H4 (cell line): ENCODE data around the gene STMP1. TPM values are rescaled to one million over a fixed set of nuclear protein-coding genes. Genes with fewer than 3 reads are reported as not detected.
A peak's percentile ranks its signal among the peaks of the same experiment; 100 is the strongest.
"Not testable (repeated sequence)": the region's sequence is repeated elsewhere in the genome, so short reads cannot be mapped to it uniquely, and the experiment has no call there.

Experiments used
- DNase-seq: peaks from one replicate; pipeline ENCODE4 v3.0.0-alpha.2; 2015; ENCODE audit warnings: low spot score
- total RNA-seq: library from RNA; depleted of rRNA; stranded (reverse); fragments of >200 nt; shearing (Covaris generic); gene quantifications from 2 replicates; pipeline ENCODE4 v1.2.3, GENCODE V29; 2014; rRNA removed

Gene STMP1
- total RNA-seq: 20.9 and 22.7 TPM in 2 replicates

DNA sequence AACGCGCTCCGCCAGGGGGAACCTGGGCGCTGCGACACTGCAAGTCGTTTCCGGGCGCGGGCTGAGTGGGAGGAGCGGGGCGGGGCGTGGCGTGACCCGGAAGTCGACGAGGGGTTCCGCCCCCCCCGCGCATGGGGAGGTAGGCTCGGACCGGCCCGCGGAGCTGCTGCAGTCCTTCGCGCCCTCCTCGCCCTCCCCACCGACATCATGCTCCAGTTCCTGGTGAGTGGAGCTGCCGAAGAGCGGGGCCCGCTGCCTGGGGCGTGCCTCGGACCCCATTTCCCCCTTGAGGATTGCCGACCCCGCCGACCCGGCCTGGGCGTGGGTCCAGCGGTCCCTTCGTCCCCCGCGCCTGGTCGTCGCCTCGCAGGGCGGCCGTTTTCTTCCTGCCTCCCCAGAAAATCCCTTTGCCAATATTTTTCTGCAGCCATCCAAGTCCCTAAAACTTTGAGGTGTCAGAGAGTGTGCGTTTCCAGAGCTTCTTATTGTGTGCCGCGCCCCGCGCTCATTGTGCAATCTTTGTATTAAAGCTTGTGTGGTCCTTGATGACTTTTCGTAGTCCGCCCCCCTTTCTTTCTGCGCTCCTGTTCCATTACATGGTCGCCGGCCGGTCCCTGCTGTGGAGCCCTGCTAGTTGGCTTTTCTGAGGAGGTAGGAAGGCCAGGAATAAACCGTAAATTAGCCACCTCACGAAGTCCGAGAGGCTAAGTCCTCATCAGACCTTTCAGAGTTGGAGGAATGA lies at the start of gene STMP1:
STMP1 (plus strand) TSS at position 142 of the 742 bp plus-strand sequence.
- peak; percentile 92 for DNase-seq

- no peak for DNase-seq
Measured at GRCh38 chr7:135616136-135616535, 46.2 kb upstream of the STMP1 start.

DNA sequence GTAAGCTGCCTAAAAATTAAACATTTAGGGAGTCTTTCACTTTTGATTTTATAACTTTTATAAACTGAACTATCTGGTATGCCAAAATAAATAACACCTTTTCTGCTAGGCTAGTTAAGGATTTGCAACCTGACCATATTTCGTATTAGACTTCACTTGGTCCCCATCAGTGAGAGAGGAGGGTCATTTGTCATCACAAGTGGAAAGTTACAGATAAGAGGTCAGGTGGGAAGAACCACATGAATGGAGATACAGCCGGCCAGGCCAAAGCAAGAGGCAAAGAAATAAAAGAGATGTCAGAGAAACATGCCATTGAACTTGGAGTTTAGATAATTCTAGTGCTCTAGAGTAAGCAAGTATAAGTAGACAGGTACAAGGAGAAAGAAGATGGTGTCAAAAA lies 44.5 kb upstream of the STMP1 start:
- DNase-seq: no peak

- DNase-seq: no peak
Measured at GRCh38 chr7:135618510-135618909, 43.8 kb upstream of the STMP1 start.

GRCh38 chr7:135620447-135620846 lies 41.9 kb upstream of the STMP1 start:
- DNase-seq: no peak

GRCh38 chr7:135620980-135621850 lies 41.1 kb upstream of the STMP1 start:
- peak; percentile 77 for DNase-seq

DNA sequence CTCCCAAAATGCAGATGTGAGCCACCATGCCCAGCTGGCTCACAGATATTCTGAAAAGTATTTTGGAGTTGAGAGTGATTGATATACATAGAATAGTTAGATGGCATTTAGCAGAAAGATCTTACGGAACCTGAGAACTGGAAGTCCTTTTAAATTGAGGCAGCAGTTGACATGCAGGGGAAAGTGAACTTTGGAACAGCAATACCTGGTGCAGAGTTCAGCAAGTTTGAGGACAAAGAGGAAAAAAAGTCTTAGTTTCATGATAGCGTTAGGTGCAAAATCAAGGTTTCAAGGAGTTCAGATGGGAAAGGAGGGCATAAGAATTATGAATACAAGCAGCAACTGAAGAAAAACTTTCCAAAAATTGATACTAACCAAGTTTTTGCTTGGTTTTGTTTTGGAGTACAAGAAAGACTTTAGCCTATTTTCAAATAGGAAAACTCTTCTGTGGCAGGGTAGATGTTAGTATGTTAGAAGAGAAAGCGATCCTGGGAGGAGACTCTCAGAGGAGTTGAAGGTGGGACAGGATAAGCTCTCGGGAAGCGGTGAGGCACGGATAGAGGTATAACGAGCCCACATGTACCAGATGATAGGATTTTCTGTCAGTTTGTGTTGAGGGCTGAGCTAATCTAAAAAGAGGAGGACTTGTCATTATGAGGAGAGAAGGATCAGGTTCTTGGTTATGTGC lies 28.0 kb upstream of the STMP1 start:
- no peak for DNase-seq

- not testable (repeated sequence) for DNase-seq
Measured at GRCh38 chr7:135639690-135640089, 22.6 kb upstream of the STMP1 start.

DNA sequence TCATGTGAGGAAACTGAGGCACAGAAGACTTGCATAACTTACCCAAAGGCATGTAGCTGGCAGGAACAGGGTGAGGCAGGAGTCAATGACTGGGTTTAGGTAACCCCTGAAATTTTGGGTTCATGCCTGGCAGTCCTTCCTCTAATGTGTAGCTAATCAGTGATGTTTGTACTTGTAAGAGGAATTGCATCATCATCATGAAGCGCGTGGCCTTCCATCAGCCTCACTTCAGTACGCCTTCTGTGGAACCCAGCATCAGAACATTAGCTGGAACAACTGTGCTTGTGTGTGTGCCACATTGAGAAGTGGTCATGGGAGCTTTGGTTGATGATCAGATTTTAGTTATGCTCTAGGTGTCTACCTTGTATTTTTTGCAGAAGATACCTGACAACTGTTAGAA lies 18.2 kb upstream of the STMP1 start:
- DNase-seq: no peak

GRCh38 chr7:135644729-135645128 lies 17.6 kb upstream of the STMP1 start:
- no peak for DNase-seq

- DNase-seq: peak; percentile 42
Measured at GRCh38 chr7:135645296-135645904, 16.9 kb upstream of the STMP1 start.

- DNase-seq: no peak
Measured at GRCh38 chr7:135647755-135648154, 14.6 kb upstream of the STMP1 start.

- no peak for DNase-seq
Measured at GRCh38 chr7:135648235-135648634, 14.1 kb upstream of the STMP1 start.

DNA sequence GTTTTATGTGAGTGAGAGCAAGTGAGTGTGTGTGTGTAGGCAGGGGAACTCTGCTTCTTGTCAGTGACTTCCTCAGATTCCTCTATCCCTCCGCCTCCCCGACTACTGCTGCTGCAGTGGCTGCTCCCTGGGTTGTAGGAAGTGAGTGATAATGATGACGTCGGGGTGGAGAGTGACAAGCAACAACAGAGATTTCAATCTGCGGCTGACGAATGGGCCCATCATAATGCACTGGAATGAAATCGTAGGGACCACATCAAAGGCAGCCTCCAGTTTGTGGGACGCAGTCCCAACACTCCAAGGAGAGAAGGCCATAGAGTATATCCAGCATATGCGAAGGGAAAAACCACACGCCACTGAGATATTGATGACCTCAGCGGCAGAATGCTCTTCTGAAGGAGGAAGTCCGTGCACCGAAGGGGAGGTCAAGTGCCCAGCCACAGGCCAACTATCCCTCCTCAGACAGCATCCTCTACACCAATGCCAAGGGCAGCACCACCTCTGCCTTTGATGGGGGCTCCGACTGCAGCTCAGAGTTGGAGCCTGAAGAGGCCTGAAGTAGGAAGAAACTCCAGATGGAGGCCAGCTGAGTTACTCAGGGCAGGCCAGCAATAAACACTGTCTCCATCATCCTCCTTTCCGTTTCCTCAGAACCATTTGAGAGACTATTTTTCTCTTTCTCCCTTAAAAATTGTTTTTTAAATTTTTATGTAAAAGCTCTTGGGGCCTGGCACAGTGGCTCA lies 11.3 kb upstream of the STMP1 start:
- DNase-seq: no peak

- no peak for DNase-seq
Measured at GRCh38 chr7:135653340-135654080, 8.8 kb upstream of the STMP1 start.

- no peak for DNase-seq
Measured at GRCh38 chr7:135658564-135658963, 3.8 kb upstream of the STMP1 start.

- DNase-seq: peak; percentile 36
Measured at GRCh38 chr7:135659159-135659846, 3.0 kb upstream of the STMP1 start.

DNA sequence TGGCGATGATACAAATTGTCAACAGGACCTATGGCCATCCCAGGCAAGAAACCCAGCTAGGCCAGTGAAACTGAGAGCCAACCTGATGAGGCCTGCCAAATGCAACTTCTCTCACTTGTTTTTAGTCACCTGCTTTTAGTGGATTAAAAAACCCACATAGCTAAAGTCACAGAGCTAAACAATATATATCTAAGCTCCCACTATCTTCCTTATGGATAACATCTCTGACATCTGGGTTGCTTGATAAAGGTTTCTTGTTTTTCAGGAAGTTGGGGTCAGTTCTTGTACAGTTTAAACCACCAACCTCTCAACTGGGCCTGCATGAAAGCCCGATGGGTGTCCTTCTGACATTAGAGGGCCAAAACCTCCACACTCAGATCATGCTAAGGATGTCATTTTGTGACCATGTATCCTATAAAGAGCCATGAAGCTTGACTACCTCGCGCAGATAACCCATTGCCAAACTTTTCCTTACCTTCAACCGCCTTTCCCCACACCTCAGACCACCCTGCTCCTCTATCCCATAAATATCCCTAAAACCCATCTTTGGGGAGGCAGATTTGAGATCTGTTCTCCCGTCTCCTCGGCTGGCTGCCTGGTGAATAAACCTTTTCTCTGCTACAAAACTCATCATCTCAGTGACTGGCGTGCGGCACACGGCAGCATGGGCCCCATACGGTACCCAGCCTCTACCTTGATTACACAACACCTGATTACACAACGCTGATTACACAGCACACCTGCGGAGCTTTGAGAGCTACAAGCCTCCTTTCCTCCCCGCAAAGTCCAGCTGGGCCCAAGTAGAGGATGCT lies 797 bp upstream of the STMP1 start:
- DNase-seq: no peak

GRCh38 chr7:135662123-135662372 lies 266 bp upstream of the STMP1 start:
- DNase-seq: no peak
